ENCODE results near the gene AREL1.

- TF ChIP-seq FOXM1 (IDR thresholded peaks at IDR 0.05; ENCODE audit: borderline replicate concordance) (no peak), LEF1 (IDR thresholded peaks at IDR 0.05; ENCODE audit: borderline replicate concordance) (no peak), SP1 (IDR thresholded peaks at IDR 0.05) (no peak), HDGF (IDR thresholded peaks at IDR 0.05; ENCODE audit: borderline replicate concordance) (no peak), CTBP1 (IDR thresholded peaks at IDR 0.05; ENCODE audit: borderline replicate concordance) (no peak), BHLHE40 (IDR thresholded peaks at IDR 0.05; ENCODE audit: borderline replicate concordance) (no peak), TARDBP (IDR thresholded peaks at IDR 0.05) (no peak), NFRKB (IDR thresholded peaks at IDR 0.05) (no peak), FOXA1 (IDR thresholded peaks at IDR 0.05) (no peak), FOXK2 (IDR thresholded peaks at IDR 0.05) (no peak), ZNF384 (IDR thresholded peaks at IDR 0.05) (no peak), ELF4 (IDR thresholded peaks at IDR 0.05) (no peak), PKNOX1 (IDR thresholded peaks at IDR 0.05) (no peak)
Observed at GRCh38 chr14:74739293-74740030, 26.6 kb upstream of the AREL1 start.

Measured in HEK293T (cell line).